HCT116 (cell line): ENCODE measurements around the gene EML4. TPM values are rescaled to one million over a fixed set of nuclear protein-coding genes. Genes with fewer than 3 reads are reported as not detected.

Experiments
- ATAC-seq: fragments of 200-7000 bp; cut with Tn5 transposase; 2 replicates; pipeline ENCODE4 v1.9.1; 2020; ENCODE audit warnings: mild to moderate bottlenecking, moderate library complexity
- BruUV-seq: library from RNA; stranded (reverse); fragments of 400-500 nt; replicated peaks from 2 replicates; lab custom pipeline; 2021; lab: Mats Ljungman, UMichigan
- CTCF ChIA-PET: fragments of 300-600 bp; sonication (Branson Sonifier 250); formaldehyde crosslinking; loops from one replicate; lab custom pipeline; 2021; ENCODE audit warnings: antibody characterized with exemption; lab: Charles Lee
- POLR2A ChIA-PET: fragments of 300-600, 350-600 bp; sonication (Branson Sonifier 250); formaldehyde crosslinking; loops from one replicate; lab custom pipeline; 2021; ENCODE audit warnings: antibody characterized with exemption; lab: Charles Lee
- RAD21 ChIA-PET, 2 experiments: fragments of 300-600 bp; sonication (Branson Sonifier 250); formaldehyde crosslinking; loops; one replicate each; lab custom pipeline; 2023; ENCODE audit warnings: low total read pairs in 2 of 2; ENCODE audit not compliant: uncharacterized antibody in 2 of 2, unreplicated experiment in 2 of 2, low non-redundant PET in 1 of 2; lab: Charles Lee
- DNase-seq: peaks from one replicate; pipeline ENCODE4 v3.0.0-alpha.2; 2010; ENCODE audit warnings: low read depth, low spot score
- H2AFZ ChIP-seq: fragments of 200-600 bp; shearing (Covaris generic), sonication (generic); 2 replicates; pipeline ENCODE4 v1.6.1; 2017; ENCODE audit warnings: low read depth, mixed run types, mixed read lengths, antibody characterized with exemption, low read length; ENCODE audit not compliant: poor library complexity, severe bottlenecking
- H3K27ac ChIP-seq: 2 replicates; pipeline ENCODE4 v1.5.1; 2012; ENCODE audit warnings: low read depth, low read length
- H3K27me3 ChIP-seq: fragments of 200-600 bp; sonication (generic); 2 replicates; pipeline ENCODE4 v1.6.1; 2016; ENCODE audit warnings: mixed run types, low read length, mixed read lengths; ENCODE audit not compliant: insufficient read depth
- H3K36me3 ChIP-seq, 2 experiments: fragments of 200-500 bp in 1 of 2; fragments of 200-600 bp in 1 of 2; sonication (Bioruptor generic) in 1 of 2; sonication (generic) in 1 of 2; 2 replicates each; pipeline versions ENCODE4 v1.5.1 to v1.6.1; 2014 to 2016; ENCODE audit warnings: low read length in 2 of 2, inconsistent platforms in 1 of 2, mixed read lengths in 1 of 2, mixed run types in 1 of 2; ENCODE audit not compliant: insufficient read depth in 2 of 2, control insufficient read depth in 1 of 2
- H3K4me1 ChIP-seq, 2 experiments: fragments of 200-600 bp in 1 of 2; sonication (generic) in 1 of 2; 2 replicates each; pipeline versions ENCODE4 v1.5.1 to v1.6.1; 2012 to 2017; ENCODE audit warnings: low read length in 2 of 2, inconsistent platforms in 1 of 2, mild to moderate bottlenecking in 1 of 2, mixed read lengths in 1 of 2, mixed run types in 1 of 2, moderate library complexity in 1 of 2; ENCODE audit not compliant: insufficient read depth in 2 of 2, control insufficient read depth in 1 of 2
- H3K4me2 ChIP-seq: fragments of 200-600 bp; sonication (generic); 2 replicates; pipeline ENCODE4 v1.6.1; 2017; ENCODE audit warnings: mixed run types, low read length, mixed read lengths
- H3K4me3 ChIP-seq, 2 experiments: fragments of 200-600 bp in 1 of 2; sonication (generic) in 1 of 2; replicated peaks in 1 of 2; 2 replicates each; pipeline ENCODE4 v1.5.1; 2011 to 2016; ENCODE audit warnings: low read length in 2 of 2, control low read depth in 1 of 2, low read depth in 1 of 2, mild to moderate bottlenecking in 1 of 2, mixed read lengths in 1 of 2, mixed run types in 1 of 2
- H3K79me2 ChIP-seq: fragments of 200-600 bp; sonication (generic); 2 replicates; pipeline ENCODE4 v1.6.1; 2017; ENCODE audit warnings: mild to moderate bottlenecking, mixed run types, low read length, moderate library complexity, mixed read lengths; ENCODE audit not compliant: insufficient read depth
- H3K9ac ChIP-seq: fragments of 200-600 bp; sonication (generic); 2 replicates; pipeline ENCODE4 v1.6.1; 2016; ENCODE audit warnings: low read length, mixed read lengths
- H3K9me2 ChIP-seq: fragments of 200-600 bp; sonication (generic), shearing (Covaris generic); 2 replicates; pipeline ENCODE4 v1.6.1; 2017; ENCODE audit warnings: mixed run types, mild to moderate bottlenecking, moderate library complexity; ENCODE audit not compliant: insufficient read depth
- H3K9me3 ChIP-seq, 2 experiments: fragments of 200-500 bp in 1 of 2; fragments of 200-600 bp in 1 of 2; sonication (Bioruptor generic) in 1 of 2; sonication (generic) in 1 of 2; 2 replicates each; pipeline ENCODE4 v1.6.1; 2014 to 2017; ENCODE audit warnings: low read length in 2 of 2, mixed read lengths in 2 of 2, inconsistent platforms in 1 of 2, low read depth in 1 of 2, mild to moderate bottlenecking in 1 of 2, mixed run types in 1 of 2, moderate library complexity in 1 of 2; ENCODE audit not compliant: control insufficient read depth in 1 of 2, insufficient read depth in 1 of 2
- H4K20me1 ChIP-seq: fragments of 200-600 bp; sonication (generic), shearing (Covaris generic); 2 replicates; pipeline ENCODE4 v1.6.1; 2017; ENCODE audit warnings: mixed run types, mild to moderate bottlenecking, moderate library complexity; ENCODE audit not compliant: insufficient read depth
- CBX3 ChIP-seq: IDR thresholded peaks from 2 replicates; pipeline ENCODE4 v1.6.1; 2012; ENCODE audit warnings: low read depth
- CEBPB ChIP-seq: IDR thresholded peaks from 2 replicates; pipeline ENCODE4 v1.6.1; 2012; ENCODE audit warnings: low read depth
- EGR1 ChIP-seq: IDR thresholded peaks from 2 replicates; pipeline ENCODE4 v1.6.1; 2012; ENCODE audit warnings: low read depth
- JUND ChIP-seq: IDR thresholded peaks from 2 replicates; pipeline ENCODE4 v1.6.1; 2012
- MAX ChIP-seq: IDR thresholded peaks from 2 replicates; pipeline ENCODE4 v1.6.1; 2012
- RAD21 ChIP-seq: IDR thresholded peaks from 2 replicates; pipeline ENCODE4 v1.6.1; 2012; ENCODE audit warnings: low read depth, mild to moderate bottlenecking
- SIN3A ChIP-seq: IDR thresholded peaks from 2 replicates; pipeline ENCODE4 v1.6.1; 2012; ENCODE audit warnings: low read depth
- YY1 ChIP-seq: IDR thresholded peaks from 2 replicates; pipeline ENCODE4 v1.6.1; 2011; ENCODE audit warnings: low read length, low read depth, moderate library complexity, mild to moderate bottlenecking; ENCODE audit not compliant: insufficient replicate concordance; ENCODE audit errors: extremely low read depth
- ZFX ChIP-seq: fragments of 450-650 bp; IDR thresholded peaks from 2 replicates; pipeline ENCODE4 v1.6.1; 2017
- intact Hi-C: fragments of 100-400 bp; cut with micrococcal nuclease; formaldehyde crosslinking; loops from 2 replicates; pipeline ENCODE4 v1.10.0; 2022
- total RNA-seq: library from RNA; stranded (reverse); gene quantifications from one replicate; pipeline ENCODE4 v1.2.1, GENCODE V29; 2021; ENCODE audit not compliant: unreplicated experiment
- TF ChIP-seq, protein P1 (sequence below), 3 experiments: fragments of 200-600 bp in 1 of 3; sonication (generic) in 1 of 3; IDR thresholded peaks in 2 of 3; conservative IDR thresholded peaks in 1 of 3; 2 replicates each; pipeline ENCODE4 v1.5.1; 2012 to 2017; ENCODE audit warnings: low read depth in 2 of 3, low read length in 2 of 3, antibody characterized with exemption in 1 of 3, borderline replicate concordance in 1 of 3, control low read depth in 1 of 3, mild to moderate bottlenecking in 1 of 3, mixed read lengths in 1 of 3, mixed run types in 1 of 3, moderate library complexity in 1 of 3; ENCODE audit not compliant: insufficient read depth in 1 of 3

EML4 gene
- total RNA-seq, 1 experiment from 2014 or later: 53.5 TPM

GRCh38 chr2:42176992-42177738, 8.0 kb downstream of the EML4 start:
- DNase-seq (no peak), ATAC-seq (no peak)
- Histone ChIP-seq H3K9ac (no peak overlapping the region), H3K79me2 (peaks cover 82% of the 10 kb centered on the region), H3K4me1 (no peaks in the 10 kb centered on the region), H4K20me1 (peaks cover 8% of the 10 kb centered on the region; the same call in 1 of the 2 replicates), H3K27me3 (no peaks in the 10 kb centered on the region), H3K36me3 (no peaks in the 10 kb centered on the region), H3K27ac (no peak overlapping the region), H3K4me3 (no peak overlapping the region), H3K9me2 (no peaks in the 10 kb centered on the region), H3K4me2 (no peak overlapping the region), H2AFZ (no peak overlapping the region), H3K9me3 (no peaks in the 10 kb centered on the region)
- BruUV-seq: no TSS peak
- intact Hi-C loops: no loop called here
- ChIA-PET CTCF (no interaction called here), RAD21 (no interaction called here), POLR2A (no interaction called here)
- TF ChIP-seq CEBPB (no peak), MAX (no peak), JUND (no peak), EGR1 (no peak), CBX3 (no peak), SIN3A (no peak), RAD21 (no peak), ZFX (no peak), YY1 (no peak)
- TF ChIP-seq, protein P1, sequence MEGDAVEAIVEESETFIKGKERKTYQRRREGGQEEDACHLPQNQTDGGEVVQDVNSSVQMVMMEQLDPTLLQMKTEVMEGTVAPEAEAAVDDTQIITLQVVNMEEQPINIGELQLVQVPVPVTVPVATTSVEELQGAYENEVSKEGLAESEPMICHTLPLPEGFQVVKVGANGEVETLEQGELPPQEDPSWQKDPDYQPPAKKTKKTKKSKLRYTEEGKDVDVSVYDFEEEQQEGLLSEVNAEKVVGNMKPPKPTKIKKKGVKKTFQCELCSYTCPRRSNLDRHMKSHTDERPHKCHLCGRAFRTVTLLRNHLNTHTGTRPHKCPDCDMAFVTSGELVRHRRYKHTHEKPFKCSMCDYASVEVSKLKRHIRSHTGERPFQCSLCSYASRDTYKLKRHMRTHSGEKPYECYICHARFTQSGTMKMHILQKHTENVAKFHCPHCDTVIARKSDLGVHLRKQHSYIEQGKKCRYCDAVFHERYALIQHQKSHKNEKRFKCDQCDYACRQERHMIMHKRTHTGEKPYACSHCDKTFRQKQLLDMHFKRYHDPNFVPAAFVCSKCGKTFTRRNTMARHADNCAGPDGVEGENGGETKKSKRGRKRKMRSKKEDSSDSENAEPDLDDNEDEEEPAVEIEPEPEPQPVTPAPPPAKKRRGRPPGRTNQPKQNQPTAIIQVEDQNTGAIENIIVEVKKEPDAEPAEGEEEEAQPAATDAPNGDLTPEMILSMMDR (IDR thresholded peaks at IDR 0.05 in 2 of 3, conservative IDR thresholded peaks at IDR 0.05 in 1 of 3; ENCODE audit: borderline replicate concordance in 1 of 3, insufficient read depth in 1 of 3, low read depth in 2 of 3, low read length in 2 of 3): no peak
